ENCODE results near the gene BLCAP. TPM values are rescaled to one million over a fixed set of nuclear protein-coding genes. Genes with fewer than 3 reads are reported as not detected.
"Not testable (repeated sequence)": the region's sequence is repeated elsewhere in the genome, so short reads cannot be mapped to it uniquely, and the experiment has no call there.

The BLCAP gene
- total RNA-seq = 71.9 TPM in 2 replicates
- 65.8 and 70.0 TPM in 2 replicates for polyA plus RNA-seq

GRCh38 chr20:37527638-37528445 lies at the start of gene BLCAP:
TSS of gene BLCAP (minus strand) at chr20:37527876. CDS start at chr20:37519174, 8,702 bp downstream.
- TF ChIP-seq CTCF (IDR thresholded peaks at IDR 0.05; ENCODE audit: poor library complexity) (no peak), EZH2 (IDR thresholded peaks at IDR 0.05; ENCODE audit: borderline replicate concordance) (no peak)
- Histone ChIP-seq H2AFZ (peak within 1 kb of the TSS; percentile 25), H3K4me2 (peak within 1 kb of the TSS; percentile 83), H3K27me3 (no peaks in the 10 kb centered on the region), H4K20me1 (ENCODE audit: insufficient read depth, poor library complexity, severe bottlenecking) (peaks cover 28% of the 10 kb centered on the region), H3K4me1 (ENCODE audit: insufficient read depth) (peaks cover 30% of the 10 kb centered on the region), H3K36me3 (replicated peaks; ENCODE audit: insufficient read depth, low read depth) (no peaks in the 10 kb centered on the region), H3K9me2 (replicated peaks; ENCODE audit: insufficient read depth) (no peaks in the 10 kb centered on the region), H3K27ac (peak within 1 kb of the TSS; percentile 89), H3K4me3 (peak within 1 kb of the TSS; percentile 55), H3K79me2 (peaks cover 51% of the 10 kb centered on the region), H3K9me3 (ENCODE audit: low read depth) (no peaks in the 10 kb centered on the region)
- 2% methylated on average over 62 of the region's 62 CpGs for WGBS (ENCODE audit: low lambda C conversion rate, missing lambda C conversion rate)
- peak; percentile 94 for DNase-seq (ENCODE audit: low spot score)

GRCh38 chr20:37577436-37577835 lies 49.8 kb upstream of the BLCAP start:
- not testable (repeated sequence) for H4K20me1 ChIP-seq (ENCODE audit: insufficient read depth, poor library complexity, severe bottlenecking); H3K27me3 ChIP-seq; H3K4me2 ChIP-seq; H2AFZ ChIP-seq; H3K79me2 ChIP-seq; H3K9me3 ChIP-seq (ENCODE audit: low read depth); H3K4me1 ChIP-seq (ENCODE audit: insufficient read depth); H3K4me3 ChIP-seq; H3K27ac ChIP-seq; DNase-seq (ENCODE audit: low spot score); H3K36me3 ChIP-seq (replicated peaks; ENCODE audit: insufficient read depth, low read depth); H3K9me2 ChIP-seq (replicated peaks; ENCODE audit: insufficient read depth)
- 89% methylated on average over 4 of the region's 4 CpGs for WGBS (ENCODE audit: low lambda C conversion rate, missing lambda C conversion rate)

GRCh38 chr20:37576911-37577310 lies 49.2 kb upstream of the BLCAP start:
- no peaks in the 10 kb centered on the region for H4K20me1 ChIP-seq (ENCODE audit: insufficient read depth, poor library complexity, severe bottlenecking)
- H3K36me3 ChIP-seq (replicated peaks; ENCODE audit: insufficient read depth, low read depth) = no peaks in the 10 kb centered on the region
- TF ChIP-seq CTCF (IDR thresholded peaks at IDR 0.05; ENCODE audit: poor library complexity) = no peak
- TF ChIP-seq EZH2phosphoT487 (IDR thresholded peaks at IDR 0.05; ENCODE audit: low read depth, severe bottlenecking, unreplicated experiment) = no peak
- no peak for TF ChIP-seq EZH2 (IDR thresholded peaks at IDR 0.05; ENCODE audit: borderline replicate concordance)
- no peaks in the 10 kb centered on the region for H3K79me2 ChIP-seq
- H3K27ac ChIP-seq = no peak overlapping the region
- H3K9me2 ChIP-seq (replicated peaks; ENCODE audit: insufficient read depth) = no peaks in the 10 kb centered on the region
- no peak overlapping the region for H2AFZ ChIP-seq
- H3K4me1 ChIP-seq (ENCODE audit: insufficient read depth) = no peaks in the 10 kb centered on the region
- H3K27me3 ChIP-seq = no peaks in the 10 kb centered on the region
- no peak overlapping the region for H3K4me3 ChIP-seq
- no peak for DNase-seq (ENCODE audit: low spot score)
- no peaks in the 10 kb centered on the region for H3K9me3 ChIP-seq (ENCODE audit: low read depth)
- 61% methylated on average over 1 of the region's 1 CpG for WGBS (ENCODE audit: low lambda C conversion rate, missing lambda C conversion rate)
- no peak overlapping the region for H3K4me2 ChIP-seq

GRCh38 chr20:37575884-37576283 lies 48.2 kb upstream of the BLCAP start:
- no peak overlapping the region for H3K27ac ChIP-seq
- H2AFZ ChIP-seq = no peak overlapping the region
- TF ChIP-seq CTCF (IDR thresholded peaks at IDR 0.05; ENCODE audit: poor library complexity) = no peak
- TF ChIP-seq EZH2phosphoT487 (IDR thresholded peaks at IDR 0.05; ENCODE audit: low read depth, severe bottlenecking, unreplicated experiment) = no peak
- TF ChIP-seq EZH2 (IDR thresholded peaks at IDR 0.05; ENCODE audit: borderline replicate concordance) = no peak
- H3K4me2 ChIP-seq = no peak overlapping the region
- no peaks in the 10 kb centered on the region for H3K79me2 ChIP-seq
- no peaks in the 10 kb centered on the region for H3K36me3 ChIP-seq (replicated peaks; ENCODE audit: insufficient read depth, low read depth)
- no peaks in the 10 kb centered on the region for H4K20me1 ChIP-seq (ENCODE audit: insufficient read depth, poor library complexity, severe bottlenecking)
- WGBS (ENCODE audit: low lambda C conversion rate, missing lambda C conversion rate) = 47% methylated on average over 1 of the region's 1 CpG
- H3K27me3 ChIP-seq = peaks cover 2% of the 10 kb centered on the region
- H3K9me2 ChIP-seq (replicated peaks; ENCODE audit: insufficient read depth) = no peaks in the 10 kb centered on the region
- no peaks in the 10 kb centered on the region for H3K9me3 ChIP-seq (ENCODE audit: low read depth)
- no peak for DNase-seq (ENCODE audit: low spot score)
- no peaks in the 10 kb centered on the region for H3K4me1 ChIP-seq (ENCODE audit: insufficient read depth)
- H3K4me3 ChIP-seq = no peak overlapping the region

Data from hepatocyte (in vitro differentiated cells).